Spleen (tissue), 11 donors: ENCODE data around the gene SPATS2L. TPM values are rescaled to one million over a fixed set of nuclear protein-coding genes. Genes with fewer than 3 reads are reported as not detected.

Experiments used
- DNase-seq: peaks from one replicate; pipeline ENCODE4 v3.0.0-alpha.2; 2020
- H3K27ac ChIP-seq, 8 donors: fragments of 200-600 bp; sonication (generic) in 7 of 8; 1 replicate in 4 of 8; 2 replicates in 4 of 8; pipeline versions ENCODE4 v1.5.0 to v1.8.0; 2016 to 2021; ENCODE audit warnings: inconsistent platforms in 4 of 8, mild to moderate bottlenecking in 4 of 8, moderate library complexity in 1 of 8
- H3K27me3 ChIP-seq, 7 donors: fragments of 200-600 bp; sonication (generic) in 6 of 7; replicated peaks in 1 of 7; 1 replicate in 4 of 7; 2 replicates in 3 of 7; pipeline versions ENCODE4 v1.5.0 to v1.8.0; 2016 to 2021; ENCODE audit warnings: inconsistent platforms in 3 of 7, mild to moderate bottlenecking in 1 of 7
- H3K36me3 ChIP-seq, 6 donors: fragments of 200-600 bp; sonication (generic) in 5 of 6; 1 replicate in 4 of 6; 2 replicates in 2 of 6; pipeline versions ENCODE4 v1.5.0 to v1.8.0; 2016 to 2021; ENCODE audit warnings: inconsistent platforms in 2 of 6
- H3K4me1 ChIP-seq, 6 donors: fragments of 200-600 bp; sonication (generic) in 5 of 6; 1 replicate in 3 of 6; 2 replicates in 3 of 6; pipeline versions ENCODE4 v1.5.0 to v1.8.0; 2016 to 2021; ENCODE audit warnings: inconsistent platforms in 3 of 6
- H3K4me3 ChIP-seq, 8 donors: fragments of 200-600 bp; sonication (generic) in 7 of 8; 1 replicate in 4 of 8; 2 replicates in 4 of 8; pipeline versions ENCODE4 v1.5.0 to v1.8.0; 2016 to 2021; ENCODE audit warnings: inconsistent platforms in 4 of 8, mild to moderate bottlenecking in 4 of 8, moderate library complexity in 2 of 8
- H3K9me3 ChIP-seq, 8 donors: fragments of 200-600 bp; sonication (generic) in 7 of 8; 1 replicate in 4 of 8; 2 replicates in 4 of 8; pipeline versions ENCODE4 v1.5.0 to v1.8.0; 2016 to 2021; ENCODE audit warnings: inconsistent platforms in 4 of 8
- POLR2A ChIP-seq, 3 donors: fragments of 450-650 bp; IDR thresholded peaks; one replicate each; pipeline ENCODE4 v1.5.1; 2017; ENCODE audit warnings: antibody characterized with exemption in 3 of 3, mild to moderate bottlenecking in 1 of 3
- POLR2AphosphoS5 ChIP-seq, 3 donors: sonication (generic); formaldehyde crosslinking; IDR thresholded peaks; one replicate each; pipeline ENCODE4 v1.5.1; 2017; ENCODE audit warnings: antibody characterized with exemption in 3 of 3
- WGBS, 5 donors: extraction: QIAGEN DNeasy Blood & Tissue Kit in 3 of 5; methylation state at CpG; one replicate each; pipeline versions ENCODE4 v1.1.5 to v1.1.7; 2013 to 2018; 5-methylcytosine and 5-hydroxymethylcytosine counted together
- intact Hi-C: fragments of 100-400 bp; cut with DNase I; formaldehyde crosslinking; loops from one replicate; pipeline ENCODE4 v1.15.0; 2023; ENCODE audit warnings: low total_unique reads
- polyA plus RNA-seq, 3 donors: library from polyadenylated mRNA; stranded (reverse); fragments of 200-250 nt; gene quantifications; one replicate each; pipeline ENCODE4 v1.2.1, GENCODE V29; 2013
- total RNA-seq, 7 donors: library from RNA; depleted of rRNA in 3 of 7; stranded (reverse); fragments of >200 nt in 3 of 7; fragmentation: NEBNext Ultra II Directional in 4 of 7; extraction: Animal tissue kit (Norgen Biotek cat#: 25700) in 4 of 7; gene quantifications; one replicate each; pipeline versions ENCODE4 v1.1.0 to v1.2.1, GENCODE V29; 2016 to 2021
- TF ChIP-seq, protein P1 (sequence below), 11 experiments: fragments of 200-600 bp in 7 of 11; fragments of 450-650 bp in 4 of 11; sonication (generic) in 4 of 11; IDR thresholded peaks in 8 of 11; conservative IDR thresholded peaks in 3 of 11; 1 replicate in 7 of 11; 2 replicates in 4 of 11; pipeline versions ENCODE4 v1.4.0 to v1.8.0; 2016 to 2021; ENCODE audit warnings: antibody characterized with exemption in 11 of 11, inconsistent platforms in 4 of 11, mild to moderate bottlenecking in 1 of 11
- donor health status: healthy with polysubstance abuse.
- donor health status: DM: no; HTN: no; CAD: no; lungs with moderate emphysema.
- donor health status: DM: no; HTN: no; CAD: no.
- donor health status: Bipolar disorder and iron deficiency.
- donor health status: healthy.
- donor health status: DM: no; HTN: no; CAD: no.
- donor health status: DM: yes; HTN: yes; CAD: no.

The SPATS2L gene
- total and polyA plus RNA-seq, 10 donors = 9.5 to 84.7 (median 57.2) TPM

DNA sequence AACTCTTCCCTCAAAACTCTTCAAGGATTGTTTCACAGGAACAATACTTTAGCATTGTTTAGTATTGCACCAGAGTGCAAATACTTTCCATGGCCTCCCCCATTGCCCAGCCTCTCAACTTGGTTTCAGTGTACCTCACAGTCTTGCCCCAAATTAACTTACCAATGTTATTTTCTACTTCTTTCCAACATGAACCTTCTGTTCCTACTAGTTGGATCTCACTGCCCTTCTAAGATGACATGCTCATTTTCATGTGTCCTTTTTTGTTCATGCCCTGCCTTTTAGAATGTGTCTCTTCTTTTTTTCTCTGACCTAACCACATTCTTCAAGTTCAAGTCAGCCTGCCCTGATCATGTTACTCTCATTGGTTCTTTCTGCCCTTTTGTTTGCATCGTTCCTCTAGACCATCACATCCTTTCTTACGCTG is 4.1 kb downstream of the SPATS2L start:
- H3K4me1 ChIP-seq = peaks cover 4 to 40% (median 21%) of the 10 kb centered on the region in 6 donors
- H3K36me3 ChIP-seq = no peaks in the 10 kb centered on the region
- no peaks in the 10 kb centered on the region for H3K9me3 ChIP-seq
- no peak overlapping the region for H3K4me3 ChIP-seq
- H3K27ac ChIP-seq = no peak overlapping the region
- no peak for TF ChIP-seq POLR2A (IDR thresholded peaks at IDR 0.05)
- no peak for TF ChIP-seq POLR2AphosphoS5 (IDR thresholded peaks at IDR 0.05)
- TF ChIP-seq, protein P1, sequence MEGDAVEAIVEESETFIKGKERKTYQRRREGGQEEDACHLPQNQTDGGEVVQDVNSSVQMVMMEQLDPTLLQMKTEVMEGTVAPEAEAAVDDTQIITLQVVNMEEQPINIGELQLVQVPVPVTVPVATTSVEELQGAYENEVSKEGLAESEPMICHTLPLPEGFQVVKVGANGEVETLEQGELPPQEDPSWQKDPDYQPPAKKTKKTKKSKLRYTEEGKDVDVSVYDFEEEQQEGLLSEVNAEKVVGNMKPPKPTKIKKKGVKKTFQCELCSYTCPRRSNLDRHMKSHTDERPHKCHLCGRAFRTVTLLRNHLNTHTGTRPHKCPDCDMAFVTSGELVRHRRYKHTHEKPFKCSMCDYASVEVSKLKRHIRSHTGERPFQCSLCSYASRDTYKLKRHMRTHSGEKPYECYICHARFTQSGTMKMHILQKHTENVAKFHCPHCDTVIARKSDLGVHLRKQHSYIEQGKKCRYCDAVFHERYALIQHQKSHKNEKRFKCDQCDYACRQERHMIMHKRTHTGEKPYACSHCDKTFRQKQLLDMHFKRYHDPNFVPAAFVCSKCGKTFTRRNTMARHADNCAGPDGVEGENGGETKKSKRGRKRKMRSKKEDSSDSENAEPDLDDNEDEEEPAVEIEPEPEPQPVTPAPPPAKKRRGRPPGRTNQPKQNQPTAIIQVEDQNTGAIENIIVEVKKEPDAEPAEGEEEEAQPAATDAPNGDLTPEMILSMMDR (IDR thresholded peaks at IDR 0.05 in 8 of 11, conservative IDR thresholded peaks at IDR 0.05 in 3 of 11) = no peak
- H3K27me3 ChIP-seq = peaks cover 0 to 24% (median 5%) of the 10 kb centered on the region in 7 donors
- 80 to 86% (median 84%) methylated on average over 2 of the region's 2 CpGs for WGBS, 5 donors
- no peak for DNase-seq
- intact Hi-C loops = loop anchor here (10.0 kb wide), 1 partner anchor 154 kb away; no protein-coding TSS in a partner anchor

DNA sequence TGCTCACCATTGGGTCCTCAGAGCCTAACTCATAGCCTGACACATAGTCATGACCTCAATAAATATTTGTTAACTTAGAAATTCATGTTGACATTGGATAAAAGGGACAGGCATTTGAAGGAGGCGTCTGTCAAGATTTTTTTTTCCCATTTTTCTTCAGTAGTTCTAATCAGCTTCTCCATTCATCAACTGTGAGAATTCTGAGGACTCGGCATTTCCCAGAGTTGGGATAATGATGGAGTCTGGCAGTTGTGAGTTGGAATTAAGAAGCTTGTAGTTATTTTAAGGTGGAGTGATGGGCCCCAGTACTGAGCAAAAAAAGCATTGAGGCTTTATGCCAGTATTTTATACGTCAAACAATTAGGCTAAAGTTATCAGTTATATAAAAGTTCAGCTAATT is 4.6 kb downstream of the SPATS2L start:
- H3K36me3 ChIP-seq = no peaks in the 10 kb centered on the region
- H3K9me3 ChIP-seq = no peaks in the 10 kb centered on the region
- TF ChIP-seq, protein P1 (IDR thresholded peaks at IDR 0.05 in 8 of 11, conservative IDR thresholded peaks at IDR 0.05 in 3 of 11) = no peak
- TF ChIP-seq POLR2AphosphoS5 (IDR thresholded peaks at IDR 0.05) (no peak), POLR2A (IDR thresholded peaks at IDR 0.05) (no peak)
- H3K4me3 ChIP-seq = no peak overlapping the region
- peaks cover 0 to 18% (median 5%) of the 10 kb centered on the region in 7 donors for H3K27me3 ChIP-seq
- H3K4me1 ChIP-seq = peaks cover 4 to 34% (median 16%) of the 10 kb centered on the region in 6 donors
- WGBS, 5 donors = 76 to 93% (median 91%) methylated on average over 3 of the region's 3 CpGs
- DNase-seq = no peak
- intact Hi-C loops = loop anchor here (10.0 kb wide), 1 partner anchor 154 kb away; no protein-coding TSS in a partner anchor
- H3K27ac ChIP-seq = no peak overlapping the region

DNA sequence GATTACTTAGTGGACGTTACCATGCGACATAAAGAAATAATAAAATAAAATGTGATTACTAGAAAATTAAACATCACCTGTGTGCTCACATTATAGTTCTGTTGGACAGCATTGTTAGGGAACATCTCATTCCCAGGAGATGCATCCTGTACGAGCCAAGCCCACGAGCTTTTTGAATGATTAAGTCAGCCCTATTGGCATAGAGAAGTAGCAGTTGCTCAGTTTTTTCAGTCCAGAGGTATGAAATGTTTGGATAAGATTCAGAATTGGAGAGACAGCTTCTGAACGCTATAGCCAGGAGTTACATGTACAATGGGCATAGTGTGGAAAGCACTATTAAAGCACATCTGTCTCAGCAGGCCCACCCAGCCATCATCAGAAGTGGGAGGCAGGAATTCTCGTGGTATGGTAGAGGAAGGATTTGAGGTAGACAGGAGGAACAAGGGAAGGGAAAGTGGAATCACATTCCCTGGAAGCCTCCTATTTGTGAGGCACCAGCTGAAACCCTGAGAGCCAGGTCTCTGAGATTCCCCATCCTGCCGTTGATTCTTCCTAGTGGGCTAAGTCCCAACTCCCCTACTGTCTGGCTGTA is 8.6 kb downstream of the SPATS2L start:
- H3K4me1 ChIP-seq = peaks cover 0 to 21% (median 5%) of the 10 kb centered on the region in 6 donors
- intact Hi-C loops = loop anchor here (10.0 kb wide), 1 partner anchor 150 kb away; no protein-coding TSS in a partner anchor

DNA sequence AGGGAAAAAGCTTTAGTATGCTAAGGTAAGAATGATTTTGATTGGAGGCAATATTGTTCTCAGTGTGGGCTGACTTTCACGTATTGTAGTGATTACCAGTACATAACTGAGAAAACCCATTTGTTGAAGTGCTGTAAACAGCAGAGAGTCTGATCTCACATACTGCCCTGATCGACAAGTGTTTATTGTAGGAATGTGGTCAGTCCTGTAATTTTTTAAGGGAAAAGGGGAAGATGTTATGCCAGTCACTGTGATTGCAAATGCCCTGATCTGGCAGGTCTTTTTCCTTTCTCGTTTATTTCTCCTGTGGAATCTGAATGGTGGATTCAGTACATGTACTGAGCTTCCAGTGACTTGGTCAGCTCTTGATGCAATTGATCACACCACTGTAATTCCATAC is 11.5 kb downstream of the SPATS2L start:
- H3K4me3 ChIP-seq = no peak overlapping the region
- no peaks in the 10 kb centered on the region for H3K9me3 ChIP-seq
- DNase-seq = no peak
- peaks cover 0 to 15% (median 5%) of the 10 kb centered on the region in 6 donors for H3K4me1 ChIP-seq
- TF ChIP-seq POLR2AphosphoS5 (IDR thresholded peaks at IDR 0.05) (no peak), POLR2A (IDR thresholded peaks at IDR 0.05) (no peak)
- TF ChIP-seq, protein P1 (IDR thresholded peaks at IDR 0.05 in 8 of 11, conservative IDR thresholded peaks at IDR 0.05 in 3 of 11) = no peak
- H3K36me3 ChIP-seq = no peaks in the 10 kb centered on the region
- H3K27ac ChIP-seq = no peak overlapping the region
- H3K27me3 ChIP-seq = no peaks in the 10 kb centered on the region
- intact Hi-C loops = loop anchor here (10.0 kb wide), 1 partner anchor 147 kb away; no protein-coding TSS in a partner anchor
- 53 to 86% (median 70%) methylated on average over 3 of the region's 3 CpGs for WGBS, 5 donors

More for the DNA sequence above, 8.6 kb downstream of the SPATS2L start:
- WGBS, 5 donors = 81 to 94% (median 91%) methylated on average over 7 of the region's 7 CpGs
- H3K4me3 ChIP-seq = no peak overlapping the region
- no peak for DNase-seq
- no peaks in the 10 kb centered on the region for H3K27me3 ChIP-seq
- no peak overlapping the region for H3K27ac ChIP-seq
- TF ChIP-seq, protein P1 (IDR thresholded peaks at IDR 0.05 in 8 of 11, conservative IDR thresholded peaks at IDR 0.05 in 3 of 11) = no peak
- no peak for TF ChIP-seq POLR2AphosphoS5 (IDR thresholded peaks at IDR 0.05)
- no peak for TF ChIP-seq POLR2A (IDR thresholded peaks at IDR 0.05)
- no peaks in the 10 kb centered on the region for H3K9me3 ChIP-seq
- no peaks in the 10 kb centered on the region for H3K36me3 ChIP-seq
